IMR-90 (cell line): ENCODE results near the gene RPGRIP1L. TPM values are rescaled to one million over a fixed set of nuclear protein-coding genes. Genes with fewer than 3 reads are reported as not detected.

Experiments
- ATAC-seq: fragments of 200-7000 bp; cut with Tn5 transposase; 2 replicates; pipeline ENCODE4 v1.9.1; 2020; ENCODE audit warnings: low read depth, mild to moderate bottlenecking, moderate library complexity
- BruUV-seq: library from RNA; stranded (reverse); fragments of 400-500 nt; replicated peaks from 2 replicates; lab custom pipeline; 2021; lab: Mats Ljungman, UMichigan
- CTCF ChIA-PET: fragments of 300-600 bp; formaldehyde crosslinking; extraction: SDS; loops from one replicate; lab custom pipeline; 2021; ENCODE audit warnings: antibody characterized with exemption; lab: Yijun Ruan, JAX
- POLR2A ChIA-PET: fragments of 300-600 bp; sonication (Branson Sonifier 250); formaldehyde crosslinking; loops from one replicate; lab custom pipeline; 2022; ENCODE audit warnings: antibody characterized with exemption; ENCODE audit not compliant: unreplicated experiment; lab: Charles Lee
- DNase-seq: peaks from one replicate; pipeline ENCODE4 v3.0.0; 2013
- H2AFZ ChIP-seq: replicated peaks from 2 replicates; pipeline ENCODE3; 2013; ENCODE audit warnings: low read length, mild to moderate bottlenecking; ENCODE audit not compliant: poor library complexity
- H2AK5ac ChIP-seq: 2 replicates; pipeline ENCODE4 v1.6.1; 2013; ENCODE audit warnings: low read depth, low read length, inconsistent platforms
- H2AK9ac ChIP-seq: replicated peaks from 2 replicates; pipeline ENCODE3; 2013; ENCODE audit warnings: mild to moderate bottlenecking, low read depth, low read length, moderate library complexity; ENCODE audit not compliant: poor library complexity
- H2BK120ac ChIP-seq: 2 replicates; pipeline ENCODE4 v1.6.1; 2013; ENCODE audit warnings: low read depth, low read length, inconsistent platforms
- H2BK15ac ChIP-seq: 3 replicates; pipeline ENCODE4 v1.6.1; 2013; ENCODE audit warnings: low read depth, low read length, inconsistent platforms
- H2BK20ac ChIP-seq: 2 replicates; pipeline ENCODE4 v1.6.1; 2013; ENCODE audit warnings: low read depth, mild to moderate bottlenecking, inconsistent platforms, low read length, moderate library complexity
- H2BK5ac ChIP-seq: 2 replicates; pipeline ENCODE4 v1.6.1; 2013; ENCODE audit warnings: mild to moderate bottlenecking, low read depth, low read length, inconsistent platforms; ENCODE audit not compliant: poor library complexity, severe bottlenecking
- H3K14ac ChIP-seq: replicated peaks from 2 replicates; pipeline ENCODE4 v1.6.1; 2013; ENCODE audit warnings: low read depth, low read length, inconsistent platforms
- H3K18ac ChIP-seq: 2 replicates; pipeline ENCODE4 v1.6.1; 2013; ENCODE audit warnings: low read depth, low read length, control low read depth
- H3K23ac ChIP-seq: 2 replicates; pipeline ENCODE4 v1.6.1; 2013; ENCODE audit warnings: low read depth, low read length, inconsistent platforms
- H3K27ac ChIP-seq: 2 replicates; pipeline ENCODE4 v1.5.1; 2013; ENCODE audit warnings: mild to moderate bottlenecking, control low read depth, low read length; ENCODE audit not compliant: insufficient read depth
- H3K27me3 ChIP-seq: 2 replicates; pipeline ENCODE4 v1.6.1; 2013; ENCODE audit warnings: low read length; ENCODE audit not compliant: control insufficient read depth, insufficient read depth
- H3K36me3 ChIP-seq: 2 replicates; pipeline ENCODE4 v1.6.1; 2013; ENCODE audit warnings: low read length, mixed read lengths; ENCODE audit not compliant: control insufficient read depth, insufficient read depth
- H3K4ac ChIP-seq: 2 replicates; pipeline ENCODE4 v1.6.1; 2013; ENCODE audit warnings: low read depth, low read length, inconsistent platforms
- H3K4me1 ChIP-seq: 2 replicates; pipeline ENCODE4 v1.6.1; 2013; ENCODE audit warnings: low read length, mixed read lengths; ENCODE audit not compliant: control insufficient read depth, insufficient read depth
- H3K4me2 ChIP-seq: 2 replicates; pipeline ENCODE4 v1.6.1; 2013; ENCODE audit warnings: low read depth, mild to moderate bottlenecking, control low read depth, low read length, moderate library complexity
- H3K4me3 ChIP-seq: 2 replicates; pipeline ENCODE4 v1.5.1; 2013; ENCODE audit warnings: low read depth, mild to moderate bottlenecking, control low read depth, low read length, moderate library complexity; ENCODE audit not compliant: insufficient read depth
- H3K56ac ChIP-seq: 2 replicates; pipeline ENCODE4 v1.6.1; 2013; ENCODE audit warnings: low read length, inconsistent platforms; ENCODE audit not compliant: insufficient read depth; ENCODE audit errors: extremely low read depth
- H3K79me1 ChIP-seq, 2 experiments: 2 replicates each; pipeline ENCODE4 v1.6.1; 2013; ENCODE audit warnings: low read length in 2 of 2, inconsistent platforms in 1 of 2, low read depth in 1 of 2
- H3K9ac ChIP-seq: 2 replicates; pipeline ENCODE4 v1.6.1; 2013; ENCODE audit warnings: low read depth, low read length, control low read depth
- H3K9me1 ChIP-seq: 2 replicates; pipeline ENCODE4 v1.6.1; 2013; ENCODE audit warnings: low read length, inconsistent platforms; ENCODE audit not compliant: insufficient read depth
- H3K9me3 ChIP-seq: 2 replicates; pipeline ENCODE4 v1.6.1; 2013; ENCODE audit warnings: low read length; ENCODE audit not compliant: control insufficient read depth, insufficient read depth
- H4K20me1 ChIP-seq: 2 replicates; pipeline ENCODE4 v1.6.1; 2013; ENCODE audit warnings: low read length, inconsistent platforms; ENCODE audit not compliant: insufficient read depth
- H4K5ac ChIP-seq: 2 replicates; pipeline ENCODE4 v1.6.1; 2013; ENCODE audit warnings: mild to moderate bottlenecking, low read depth, low read length, control low read depth
- H4K8ac ChIP-seq, 2 experiments: 2 replicates each; pipeline ENCODE4 v1.6.1; 2013; ENCODE audit warnings: low read depth in 2 of 2, low read length in 2 of 2, control low read depth in 1 of 2, inconsistent platforms in 1 of 2
- H4K91ac ChIP-seq: 2 replicates; pipeline ENCODE4 v1.6.1; 2013; ENCODE audit warnings: low read depth, low read length, inconsistent platforms; ENCODE audit not compliant: insufficient read depth
- BHLHE40 ChIP-seq: fragments of 150-350 bp; IDR thresholded peaks from 2 replicates; pipeline ENCODE4 v1.6.1; 2016; ENCODE audit warnings: mild to moderate bottlenecking, low read depth, low read length
- CEBPB ChIP-seq: IDR thresholded peaks from 2 replicates; pipeline ENCODE4 v1.6.1; 2012; ENCODE audit warnings: low read depth, low read length, improper control_type of control experiment
- CHD1 ChIP-seq: IDR thresholded peaks from 2 replicates; pipeline ENCODE4 v1.6.1; 2012; ENCODE audit warnings: low read depth, low read length, improper control_type of control experiment
- ELK1 ChIP-seq: fragments of 150-350 bp; IDR thresholded peaks from 2 replicates; pipeline ENCODE4 v1.6.1; 2016; ENCODE audit warnings: low read depth, mild to moderate bottlenecking, low read length, moderate library complexity, borderline replicate concordance
- MAFK ChIP-seq: IDR thresholded peaks from 2 replicates; pipeline ENCODE4 v1.6.1; 2012; ENCODE audit warnings: low read depth, low read length, improper control_type of control experiment
- MAZ ChIP-seq: IDR thresholded peaks from 2 replicates; pipeline ENCODE4 v1.6.1; 2012; ENCODE audit warnings: low read depth, mild to moderate bottlenecking, low read length, improper control_type of control experiment, moderate library complexity, borderline replicate concordance
- NFE2L2 ChIP-seq: fragments of 150-350 bp; IDR thresholded peaks from 2 replicates; pipeline ENCODE4 v1.6.1; 2016; ENCODE audit warnings: low read depth, mild to moderate bottlenecking, low read length
- POLR2A ChIP-seq: IDR thresholded peaks from 2 replicates; pipeline ENCODE4 v1.6.1; 2012; ENCODE audit warnings: mild to moderate bottlenecking, low read depth, low read length
- RCOR1 ChIP-seq: IDR thresholded peaks from 2 replicates; pipeline ENCODE4 v1.6.1; 2012; ENCODE audit warnings: mild to moderate bottlenecking, low read length, improper control_type of control experiment; ENCODE audit not compliant: insufficient replicate concordance
- RFX5 ChIP-seq: IDR thresholded peaks from 2 replicates; pipeline ENCODE4 v1.8.0; 2012; ENCODE audit warnings: low read depth, mild to moderate bottlenecking, low read length, moderate library complexity
- WGBS, 2 experiments: methylation state at CpG; one replicate each; pipeline versions ENCODE4 v1.1.5 to v1.1.7; 2013; ENCODE audit warnings: missing lambda C conversion rate in 2 of 2; ENCODE audit not compliant: insufficient read length in 1 of 2; ENCODE audit errors: extremely low coverage in 2 of 2; 5-methylcytosine and 5-hydroxymethylcytosine counted together
- dilution Hi-C: fragments of 300-500 bp; cut with HindIII; formaldehyde crosslinking; loops from one replicate; pipeline ENCODE4 v1.14.3; 2018; ENCODE audit warnings: low sequenced_read_pairs; ENCODE audit not compliant: unreplicated experiment
- in situ Hi-C: fragments of 300-500 bp; cut with MboI; formaldehyde crosslinking; loops from 3 replicates; pipeline ENCODE4 v1.14.3; 2019; ENCODE audit warnings: low sequenced_read_pairs, inconsistent platforms, mixed read lengths
- intact Hi-C: fragments of 100-400 bp; cut with micrococcal nuclease; formaldehyde crosslinking; loops from 2 replicates; pipeline ENCODE4 v1.10.0; 2022
- polyA plus RNA-seq, 3 experiments: library from polyadenylated mRNA; depleted of rRNA; stranded (reverse); fragments of >200 nt; gene quantifications; 2 replicates each; pipeline ENCODE4 v1.2.3, GENCODE V29; 2012; ENCODE audit warnings: low replicate concordance in 1 of 3
- total RNA-seq: library from RNA; depleted of rRNA; stranded (reverse); fragments of >200 nt; gene quantifications from 2 replicates; pipeline ENCODE4 v1.2.3, GENCODE V29; 2012

RPGRIP1L gene
- total and polyA plus RNA-seq, 2 of the 4 experiments (the other 2 are of a cell fraction), result 7.3 to 10.4 TPM

- H3K4me3 ChIP-seq, result no peak overlapping the region
- H3K14ac ChIP-seq, result no peak overlapping the region
- POLR2A ChIA-PET, result no interaction called here
- no peak overlapping the region for H2BK5ac ChIP-seq
- peaks cover 18 to 55% of the 10 kb centered on the region in 2 experiments for H3K79me1 ChIP-seq
- H4K5ac ChIP-seq, result no peak overlapping the region
- H3K4me1 ChIP-seq, result 0 out of 2 replicates have a peak, but pooled peaks cover 2% of the 10 kb centered on the region
- intact Hi-C loops (no loop called here), in situ Hi-C loops (loop anchor here (5.0 kb wide), 1 partner anchor 51 kb away; no protein-coding TSS in a partner anchor), dilution Hi-C loops (no loop called here)
- H4K91ac ChIP-seq, result no peak overlapping the region
- CTCF ChIA-PET, result no interaction called here
- DNase-seq, result no peak
- WGBS, 2 experiments, result no CpG with 5 or more reads among the region's 3 CpGs
- H3K36me3 ChIP-seq, result peaks cover 3% of the 10 kb centered on the region; the same call in 1 of the 2 replicates
- H2AK5ac ChIP-seq, result no peak overlapping the region
- TF ChIP-seq CEBPB, result no peak
- no peak for TF ChIP-seq POLR2A
- TF ChIP-seq CHD1, result no peak
- TF ChIP-seq RFX5, result no peak
- no peak for TF ChIP-seq MAFK
- no peak for TF ChIP-seq MAZ
- no peak for TF ChIP-seq NFE2L2
- TF ChIP-seq RCOR1, result no peak
- no peak for TF ChIP-seq BHLHE40
- TF ChIP-seq ELK1, result no peak
- H3K27me3 ChIP-seq, result no peaks in the 10 kb centered on the region
- no peak overlapping the region for H3K4ac ChIP-seq
- no peak overlapping the region for H3K18ac ChIP-seq
- ATAC-seq, result no peak
- H3K9ac ChIP-seq, result no peak overlapping the region
- H3K23ac ChIP-seq, result no peak overlapping the region
- H2BK20ac ChIP-seq, result no peak overlapping the region
- H4K8ac ChIP-seq, result no peak overlapping the region
- H3K9me1 ChIP-seq, result 0 out of 2 replicates have a peak, but pooled peaks cover 2% of the 10 kb centered on the region
- H3K9me3 ChIP-seq, result no peaks in the 10 kb centered on the region
- BruUV-seq, result no TSS peak
- H4K20me1 ChIP-seq, result peaks cover 18% of the 10 kb centered on the region; the same call in 1 of the 2 replicates
- no peak overlapping the region for H2BK15ac ChIP-seq
- H2BK120ac ChIP-seq, result no peak overlapping the region
- H2AFZ ChIP-seq, result no peak overlapping the region
- no peak overlapping the region for H3K27ac ChIP-seq
- H2AK9ac ChIP-seq, result no peak overlapping the region
- no peak overlapping the region for H3K4me2 ChIP-seq
- no peak overlapping the region for H3K56ac ChIP-seq
These were observed 7.7 kb upstream of the RPGRIP1L start for GRCh38 chr16:53711390-53711789.
